ENCODE measurements around the gene RREB1.
"Not testable (repeated sequence)": the region's sequence is repeated elsewhere in the genome, so short reads cannot be mapped to it uniquely, and the experiment has no call there.

The RREB1 gene

DNA sequence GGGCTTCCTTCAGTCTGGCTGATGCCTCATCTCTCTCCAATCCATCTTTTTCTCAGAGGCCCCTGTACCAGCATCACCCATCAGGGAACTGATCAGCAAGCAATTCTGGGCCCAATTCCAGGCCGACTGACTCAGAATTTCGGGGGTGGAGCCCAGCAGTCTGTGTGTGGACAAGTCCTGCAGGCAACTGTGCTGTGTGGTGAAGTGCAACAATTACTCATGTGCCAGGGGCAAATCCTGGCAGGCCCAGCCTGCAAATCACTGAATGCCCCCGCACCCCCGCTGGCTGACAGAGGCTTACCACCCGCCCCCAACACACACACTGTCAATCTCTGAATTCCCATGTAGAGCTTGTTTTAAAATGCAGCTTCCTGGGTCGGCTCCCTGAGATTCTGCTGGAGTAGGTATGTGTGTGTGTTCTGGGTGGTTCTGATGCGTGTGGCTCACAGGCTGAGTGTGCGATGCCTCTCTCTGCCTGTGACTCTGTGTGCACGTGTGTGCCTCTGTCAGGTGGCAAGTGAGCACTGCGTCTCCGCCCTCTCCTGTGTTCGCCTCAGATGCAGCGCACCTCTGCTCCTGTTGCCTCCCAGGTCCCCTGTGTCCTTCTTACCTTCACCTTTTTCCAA is 159.8 kb downstream of the RREB1 start:
- peak; percentile 46 for DNase-seq

DNA sequence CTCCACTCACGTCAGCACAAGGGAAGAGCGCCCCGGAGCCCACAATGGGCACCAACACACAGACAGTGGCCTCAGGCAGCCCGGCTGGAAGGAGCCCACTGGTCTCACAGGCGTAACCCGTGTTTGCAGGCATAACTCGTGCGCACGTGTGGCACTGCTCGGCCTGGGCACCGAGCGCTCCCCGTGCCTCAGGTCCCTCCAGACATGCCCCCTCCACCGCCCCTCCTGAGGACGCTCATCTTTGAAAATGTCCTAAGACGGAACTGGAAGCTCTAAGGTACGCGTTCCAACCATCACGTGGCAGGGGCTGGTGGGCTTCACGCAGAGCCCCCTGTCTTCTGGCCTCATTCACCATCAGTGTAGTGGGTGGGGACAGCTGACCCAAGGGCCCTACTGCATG is 160.6 kb downstream of the RREB1 start:
- DNase-seq = no peak

DNA sequence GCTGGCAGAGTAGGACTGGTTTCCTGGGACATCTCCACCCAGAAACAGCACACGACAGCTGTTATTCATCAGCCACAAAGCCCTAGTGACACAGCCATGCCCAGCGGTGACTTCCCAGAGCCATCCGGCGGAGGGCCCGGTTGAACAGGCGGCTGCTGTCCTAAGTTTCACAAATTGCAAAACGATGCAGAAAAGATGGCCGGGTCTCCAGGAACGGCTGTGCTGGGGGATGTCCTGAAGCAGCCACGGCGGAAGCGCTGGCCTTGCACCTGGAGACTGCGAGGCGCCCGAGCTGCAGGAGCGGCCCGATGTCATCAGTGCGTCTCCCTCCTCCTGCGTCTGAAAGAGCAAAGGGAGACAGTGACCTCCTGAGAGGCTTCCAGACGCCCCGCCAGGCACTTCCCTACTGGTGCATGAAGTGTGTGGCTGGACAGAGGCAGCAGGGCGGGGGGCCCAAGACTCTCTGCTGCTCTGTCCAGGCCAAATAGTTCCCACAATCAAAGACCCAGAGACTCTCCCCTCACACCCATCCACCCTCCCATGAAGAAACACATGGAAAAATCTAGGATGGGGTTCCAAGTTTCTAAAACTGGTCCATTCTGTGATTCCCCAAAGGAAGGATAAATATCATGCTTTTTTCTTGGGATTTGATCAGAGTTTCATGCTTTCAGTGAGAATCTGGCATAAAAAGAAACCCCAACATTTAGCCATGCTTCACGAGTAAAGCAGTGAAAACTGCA is 161.2 kb downstream of the RREB1 start:
- DNase-seq = no peak

DNA sequence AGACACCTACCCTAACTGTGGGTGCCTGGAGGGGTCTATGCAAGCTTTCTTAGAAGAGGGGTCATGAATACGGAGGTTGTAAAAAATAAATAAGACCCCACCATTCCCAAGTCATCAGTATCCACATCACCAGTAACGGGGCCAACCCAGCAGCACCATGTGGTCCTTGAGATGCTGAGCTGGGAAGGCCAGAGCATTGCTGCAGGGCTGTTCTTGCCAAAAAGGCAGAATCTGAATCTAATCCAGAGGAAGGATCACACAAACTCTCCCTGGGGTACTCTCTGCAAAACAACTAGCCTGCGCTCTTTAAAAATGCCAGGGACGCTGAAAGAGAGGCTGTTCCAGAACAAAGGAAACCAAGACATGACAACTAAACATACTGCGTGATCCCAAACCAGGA is 162.1 kb downstream of the RREB1 start:
- no peak for DNase-seq

DNA sequence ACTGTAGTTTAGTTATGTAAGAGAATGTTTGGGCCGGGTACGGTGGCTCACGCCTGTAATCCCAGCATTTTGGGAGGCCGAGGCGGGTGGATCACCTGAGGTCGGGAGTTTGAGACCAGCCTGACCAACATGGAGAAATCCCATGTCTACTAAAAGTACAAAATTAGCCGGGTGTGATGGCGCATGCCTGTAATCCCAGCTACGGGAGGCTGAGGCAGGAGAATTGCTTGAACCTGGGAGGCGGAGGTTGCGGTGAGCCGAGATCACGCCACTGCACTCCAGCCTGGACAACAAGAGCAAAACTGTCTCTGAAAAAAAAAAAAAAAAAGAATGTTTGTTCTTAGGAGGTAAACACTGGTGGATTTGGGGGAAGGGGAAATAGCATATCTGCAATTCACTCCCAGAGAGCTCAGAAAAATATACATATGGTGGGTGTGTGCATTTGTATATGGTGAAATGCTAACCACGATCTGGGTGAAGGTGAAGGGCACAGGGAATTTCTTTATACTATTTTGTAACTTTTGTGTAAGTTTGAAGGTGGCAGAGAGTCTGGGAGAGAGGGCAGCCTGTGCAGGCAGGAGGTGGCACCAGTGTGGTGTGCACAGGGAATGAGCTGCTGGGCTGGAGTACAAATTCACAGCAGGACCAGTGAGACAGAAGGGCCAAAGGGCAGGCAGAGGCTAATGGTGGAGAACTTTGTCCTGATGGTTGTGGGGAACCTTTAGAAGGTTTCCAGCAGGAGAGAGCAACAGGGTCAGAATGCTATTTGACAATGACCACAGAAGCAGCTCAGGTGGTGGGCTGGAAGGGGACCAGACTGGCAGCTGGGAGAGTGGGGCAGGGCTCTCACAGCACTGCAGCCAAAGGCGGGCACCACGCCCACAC is 162.8 kb downstream of the RREB1 start:
- DNase-seq = no peak

DNA sequence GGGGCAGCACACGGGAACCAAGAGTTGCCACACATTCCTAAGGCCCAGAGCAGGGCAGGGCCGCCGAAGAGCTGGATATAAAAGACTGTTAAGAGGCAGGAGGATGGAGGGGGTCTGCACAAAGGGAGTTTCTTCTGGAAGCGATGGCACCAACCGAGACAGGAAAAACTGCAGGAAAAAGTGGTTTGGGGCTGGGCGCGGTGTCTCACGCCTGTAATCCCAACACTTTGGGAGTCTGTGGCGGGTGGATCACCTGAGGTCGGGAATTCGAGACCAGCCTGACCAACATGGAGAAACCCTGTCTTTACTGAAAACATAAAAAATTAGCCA is 163.4 kb downstream of the RREB1 start:
- DNase-seq = no peak

DNA sequence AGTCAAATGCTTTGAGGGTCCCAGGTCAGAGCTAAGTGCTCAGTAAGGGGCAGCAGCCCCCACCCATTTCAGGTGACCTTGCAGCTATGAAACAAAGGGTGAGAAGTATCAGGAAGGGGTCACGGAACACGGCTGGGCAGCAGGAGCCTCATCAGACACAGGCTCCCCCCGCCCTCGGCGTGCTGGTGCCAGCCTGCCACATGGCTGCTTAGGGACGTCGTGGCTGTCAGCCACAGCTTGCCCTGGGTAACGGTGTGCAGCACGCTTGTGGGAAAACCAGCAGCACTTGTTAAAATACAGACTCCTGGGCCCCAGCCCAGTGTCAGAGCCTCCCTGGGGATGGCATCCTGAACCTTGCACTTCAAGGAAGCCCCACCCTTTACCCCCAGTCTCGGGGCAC is 165.9 kb downstream of the RREB1 start:
- DNase-seq = no peak

DNA sequence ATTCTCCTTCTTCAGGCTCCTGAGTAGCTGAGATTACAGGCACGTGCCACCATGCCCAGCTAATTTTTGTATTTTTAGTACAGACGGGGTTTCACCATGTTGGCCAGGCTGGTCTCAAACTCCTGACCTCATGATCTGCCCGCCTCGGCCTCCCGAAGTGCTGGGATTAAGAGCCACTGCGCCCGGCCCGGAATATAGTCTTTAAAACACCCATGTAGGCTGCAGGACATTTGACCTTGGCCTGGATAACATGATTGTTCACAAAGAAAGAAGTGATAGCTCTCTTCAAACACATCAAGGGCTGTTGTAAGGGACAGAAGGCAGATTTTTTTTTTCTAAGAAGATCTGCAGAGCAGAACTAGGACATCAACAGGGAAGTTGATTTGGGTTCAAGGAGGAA is 166.8 kb downstream of the RREB1 start:
- not testable (repeated sequence) for DNase-seq

DNA sequence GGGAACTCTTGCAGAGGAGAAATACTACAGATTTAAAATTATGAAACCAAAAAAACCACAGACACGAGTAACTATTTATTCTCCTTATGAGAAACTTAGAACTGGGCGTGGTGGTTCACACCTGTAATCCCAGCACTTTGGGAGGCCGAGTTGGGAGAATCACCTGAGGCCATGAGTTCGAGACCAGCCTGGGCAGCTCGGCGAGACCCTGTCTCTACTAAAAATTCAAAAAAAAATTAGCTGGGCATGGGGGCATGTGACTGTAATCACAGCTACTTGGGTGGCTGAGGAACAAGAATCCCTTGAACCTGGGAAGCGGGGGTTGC is 168.4 kb downstream of the RREB1 start:
- no peak for DNase-seq

DNA sequence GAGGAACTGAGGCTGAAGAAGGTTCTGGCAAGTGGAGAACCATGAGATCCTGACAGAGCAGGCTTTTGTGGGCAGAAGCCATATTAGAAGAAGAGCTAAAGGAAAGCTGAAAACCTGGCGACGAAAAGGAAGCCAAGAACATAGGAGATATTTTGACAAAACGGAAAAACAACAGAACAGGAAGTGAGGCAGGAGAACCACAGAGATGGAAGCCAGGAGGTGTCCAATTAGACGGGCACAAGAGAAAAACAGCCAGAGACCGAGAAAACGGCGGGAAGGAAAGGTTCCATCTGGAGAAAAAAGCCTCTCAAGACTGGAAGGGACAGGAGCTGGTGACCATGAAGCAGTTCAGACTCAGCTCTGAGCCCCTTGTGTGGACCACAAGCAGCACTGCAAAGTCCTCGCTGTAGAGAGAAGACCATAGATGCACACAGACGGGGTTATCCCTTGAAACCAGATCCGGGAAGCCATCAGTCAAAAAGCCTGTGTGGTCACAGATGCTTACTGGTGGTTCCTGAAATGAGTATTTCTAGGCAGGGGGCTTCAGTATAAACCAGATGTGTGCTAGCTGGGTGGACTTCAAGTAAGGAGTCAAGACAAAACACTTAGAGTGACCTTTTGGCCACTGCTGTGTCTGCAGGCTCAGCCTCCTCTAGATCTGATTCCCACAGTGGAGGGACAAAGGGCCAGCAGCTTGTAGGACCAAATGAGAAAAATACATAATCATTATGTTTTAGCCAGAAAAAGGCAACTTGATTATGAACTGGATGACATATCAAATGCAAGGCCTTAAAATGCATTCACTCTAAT is 174.5 kb downstream of the RREB1 start:
- no peak for DNase-seq

DNA sequence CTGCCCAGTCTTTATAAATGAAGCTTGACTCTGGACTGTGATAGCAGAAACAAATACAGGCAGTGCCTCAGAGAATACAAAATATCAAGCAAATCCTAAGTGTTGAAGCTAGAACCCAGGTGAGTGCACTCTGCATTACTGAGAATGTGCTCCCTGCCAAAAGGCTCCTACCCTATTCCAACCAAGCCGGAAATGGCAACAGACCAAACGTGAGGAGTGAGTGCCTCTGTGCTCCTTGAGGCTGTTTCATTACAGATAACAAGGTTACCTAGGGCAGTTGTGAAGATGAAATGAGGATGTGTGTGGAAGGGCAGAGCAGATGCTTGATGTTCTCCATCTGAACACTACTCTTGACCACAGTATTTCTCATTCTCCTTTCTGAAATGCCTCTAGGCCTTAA is 175.9 kb downstream of the RREB1 start:
- DNase-seq = no peak

DNA sequence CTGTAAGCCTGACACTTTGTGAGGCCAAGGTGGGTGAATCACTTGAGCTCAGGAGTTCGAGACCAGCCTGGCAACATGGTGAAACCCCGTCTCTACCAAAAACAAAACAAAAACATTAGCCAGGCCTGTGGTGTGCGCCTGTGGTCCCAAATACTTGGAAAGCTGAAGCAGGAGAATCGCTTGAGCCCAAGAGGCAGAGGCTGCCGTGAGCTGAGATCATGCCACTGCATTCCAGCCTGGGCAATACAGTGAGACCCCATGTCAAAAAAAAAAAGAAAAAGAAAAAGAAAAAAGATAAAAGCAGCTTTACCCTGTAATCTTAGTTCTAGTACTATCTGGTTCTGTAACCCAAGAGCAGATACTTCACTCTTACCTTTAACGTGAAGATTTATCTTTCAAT is 177.7 kb downstream of the RREB1 start:
- DNase-seq = no peak

DNA sequence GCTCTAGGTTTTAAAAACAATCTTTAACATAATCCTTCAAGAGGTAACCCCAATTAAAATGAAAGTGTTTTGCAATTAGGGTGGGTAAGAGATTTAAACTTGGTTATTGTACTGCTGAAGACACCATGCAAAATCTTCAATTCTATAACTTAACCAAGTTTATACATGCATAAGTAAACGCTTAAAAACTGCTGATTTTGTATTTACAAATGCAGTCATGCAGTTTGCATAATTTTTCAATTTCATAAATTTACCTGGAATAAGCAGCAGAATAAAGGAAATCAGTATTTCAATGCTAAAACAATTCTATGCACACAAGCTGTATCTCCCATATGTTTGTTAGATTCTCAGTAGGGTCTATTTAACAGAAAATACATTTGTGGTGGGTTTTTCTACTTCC is 182.3 kb downstream of the RREB1 start:
- DNase-seq = no peak

DNA sequence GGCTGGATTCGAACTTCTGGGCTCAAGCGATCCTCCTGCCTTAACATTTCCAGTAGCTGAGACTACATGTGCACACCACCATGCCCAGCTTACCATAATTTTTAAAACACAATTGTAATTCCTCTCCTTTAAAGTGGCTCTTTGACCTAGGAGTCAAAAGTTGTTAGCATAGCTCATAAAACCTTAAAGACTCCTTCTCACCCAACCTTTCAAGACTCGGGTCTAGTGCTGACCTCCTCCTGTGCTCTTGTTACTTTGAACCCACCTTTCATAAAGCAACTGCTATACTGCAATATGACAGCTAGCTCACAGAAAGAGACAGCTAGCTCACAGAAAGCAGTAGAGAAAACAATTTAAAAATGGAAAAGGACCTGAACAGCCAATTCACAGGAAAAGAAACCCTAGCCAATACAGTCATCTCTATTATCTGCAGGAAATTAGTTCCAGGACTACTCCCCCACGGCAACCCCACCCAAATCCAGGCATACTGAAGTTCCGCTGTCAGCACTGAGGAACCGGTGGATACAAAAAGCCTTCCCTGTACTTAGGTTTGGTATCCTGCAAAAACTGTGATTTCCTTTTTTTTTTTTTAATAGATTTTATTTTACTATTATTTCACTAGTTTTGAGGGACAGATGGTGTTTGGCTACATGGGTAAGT is 185.0 kb downstream of the RREB1 start:
- DNase-seq = no peak

DNA sequence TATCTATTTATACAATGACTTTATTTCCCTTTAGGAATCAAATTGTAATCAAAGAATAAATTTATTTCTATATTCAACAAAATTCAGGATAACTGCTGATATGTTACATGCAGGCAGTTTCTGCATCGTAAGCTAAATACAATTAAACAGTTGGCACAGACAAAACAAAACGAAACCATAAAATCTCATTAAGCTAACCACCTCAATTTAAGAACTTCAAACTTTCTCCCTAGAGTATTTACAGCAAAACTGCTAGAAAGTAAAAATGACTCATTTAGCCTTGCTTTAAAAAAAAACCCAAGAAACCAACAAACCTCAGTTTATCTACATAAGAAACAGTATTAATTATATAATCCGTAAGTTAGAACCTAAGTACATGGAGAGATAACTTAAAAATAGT is 188.2 kb downstream of the RREB1 start:
- no peak for DNase-seq

DNA sequence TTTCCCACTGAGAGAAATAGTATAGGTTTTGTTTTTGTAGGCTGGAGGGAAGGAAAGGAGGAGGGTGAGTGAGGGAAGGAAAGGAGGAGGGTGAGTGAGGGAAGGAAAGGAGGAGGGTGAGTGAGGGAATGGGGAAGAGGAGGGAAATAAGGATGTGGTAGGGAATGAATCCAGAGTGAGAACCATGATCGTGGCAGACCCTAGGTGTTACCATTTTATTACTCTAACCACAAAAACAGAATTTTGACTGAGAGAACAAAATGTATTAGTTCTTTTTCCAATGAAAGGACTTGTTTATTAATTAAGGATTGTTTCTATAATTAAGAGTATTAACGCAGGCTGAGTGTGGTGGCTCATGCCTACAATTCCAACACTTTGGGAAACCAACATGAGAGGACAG is 188.8 kb downstream of the RREB1 start:
- DNase-seq = no peak

DNA sequence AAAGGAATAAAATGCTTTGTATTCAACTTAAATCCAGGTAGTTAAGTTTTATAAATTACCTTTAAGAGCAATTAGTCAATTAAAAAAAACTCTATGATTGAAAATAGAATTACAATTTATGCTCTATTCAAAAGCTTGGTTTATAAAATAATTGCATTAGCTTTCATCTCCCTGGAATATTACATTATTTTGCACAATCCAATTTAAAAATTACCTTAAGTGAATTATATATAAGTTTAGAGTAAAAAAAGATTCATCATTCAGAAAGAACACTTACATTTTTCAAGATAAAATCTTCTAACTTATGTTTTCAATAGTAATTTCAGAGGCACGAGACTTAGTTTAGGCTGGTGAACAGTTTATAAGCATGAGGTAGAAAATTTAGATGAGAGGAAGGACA is 190.4 kb downstream of the RREB1 start:
- no peak for DNase-seq

DNA sequence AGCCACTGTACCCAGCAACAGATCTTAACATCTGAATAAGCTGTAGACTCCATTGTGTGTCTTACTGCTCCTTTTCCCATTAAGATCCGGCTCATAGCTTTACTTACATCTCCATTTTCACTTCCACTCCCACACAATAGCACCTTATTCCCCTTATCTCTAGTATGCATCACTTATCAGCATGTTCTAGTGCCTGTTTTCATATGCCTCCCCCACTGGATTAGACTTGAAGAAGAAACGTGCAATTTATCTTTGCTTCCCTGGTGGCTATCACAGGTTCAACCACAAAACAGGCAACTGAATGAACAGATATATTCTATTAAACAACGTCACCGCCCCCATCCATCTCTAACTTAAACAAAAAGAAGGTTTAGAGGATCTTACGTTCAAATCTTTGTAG is 193.2 kb downstream of the RREB1 start:
- no peak for DNase-seq

All from 8988T (cell line).